Measurements from ENCODE around the gene TMIGD2. TPM values are rescaled to one million over a fixed set of nuclear protein-coding genes. Genes with fewer than 3 reads are reported as not detected.

TMIGD2 gene
- total RNA-seq, 6 experiments from 2014 or later: 0.24 to 0.32 TPM; not detected in 4

DNA sequence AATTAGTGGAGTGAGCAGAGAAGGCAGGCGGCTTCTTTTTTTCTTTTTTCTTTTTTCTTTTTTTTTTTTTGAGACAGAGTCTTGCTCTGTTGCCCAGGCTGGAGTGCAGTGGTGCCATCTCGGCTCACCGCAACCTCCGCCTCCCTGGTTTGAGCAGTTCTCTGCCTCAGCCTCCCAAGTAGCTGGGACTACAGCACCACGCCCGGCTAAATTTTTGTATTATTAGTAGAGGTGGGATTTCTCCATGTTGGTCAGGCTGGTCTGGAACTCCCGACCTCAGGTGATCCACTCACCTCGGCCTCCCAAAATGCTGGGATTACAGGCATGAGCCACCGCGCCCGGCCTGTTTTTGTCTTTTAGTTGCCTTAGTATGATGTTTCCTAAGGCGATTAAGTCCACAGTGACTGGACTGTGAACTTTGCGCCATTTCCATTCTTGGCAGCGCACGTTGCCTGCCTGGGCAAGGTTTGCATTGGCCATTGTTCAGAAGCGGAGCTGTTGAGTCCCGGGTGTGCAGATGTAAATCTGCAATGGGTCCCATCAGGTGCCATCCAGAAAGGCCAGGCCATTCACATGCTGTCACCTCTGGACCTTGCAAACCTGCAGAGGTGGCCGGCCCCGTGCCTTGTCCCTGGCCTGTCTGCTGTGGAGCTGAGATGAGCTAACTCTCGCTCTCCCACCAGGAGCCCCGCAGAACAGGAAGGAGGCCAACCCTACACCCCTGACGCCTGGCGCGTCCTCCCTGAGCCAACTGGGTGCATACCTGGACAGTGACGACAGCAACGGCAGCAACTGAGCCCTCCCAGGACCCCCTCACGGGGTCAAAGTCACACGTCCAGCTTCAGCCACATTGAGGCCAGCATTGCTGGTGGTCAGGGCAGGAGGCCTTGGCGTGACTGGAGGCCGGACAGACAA, 34.0 kb downstream of the TMIGD2 start:
- no peaks in the 10 kb centered on the region for H3K9me3 ChIP-seq
- 26% methylated on average over 20 of the region's 30 CpGs for WGBS (ENCODE audit: insufficient coverage, low coverage, low lambda C conversion rate, missing lambda C conversion rate)
- no peaks in the 10 kb centered on the region for H3K27me3 ChIP-seq
- intact Hi-C loops (cut with DNase I): loop anchor here in 1 of 2 donors (5.0 to 10.0 kb wide), 2 partner anchors 94 to 227 kb away; no protein-coding TSS in a partner anchor
- H3K27ac ChIP-seq: peak overlapping the region; percentile 69 to 94 (median 70)
- peak; percentile 83 to 95 (median 92) for DNase-seq
- H3K36me3 ChIP-seq: peaks cover 0 to 28% (median 2%) of the 10 kb centered on the region in 4 donors
- peak; percentile 57 for TF ChIP-seq POLR2A (IDR thresholded peaks at IDR 0.05)
- TF ChIP-seq, protein P1, sequence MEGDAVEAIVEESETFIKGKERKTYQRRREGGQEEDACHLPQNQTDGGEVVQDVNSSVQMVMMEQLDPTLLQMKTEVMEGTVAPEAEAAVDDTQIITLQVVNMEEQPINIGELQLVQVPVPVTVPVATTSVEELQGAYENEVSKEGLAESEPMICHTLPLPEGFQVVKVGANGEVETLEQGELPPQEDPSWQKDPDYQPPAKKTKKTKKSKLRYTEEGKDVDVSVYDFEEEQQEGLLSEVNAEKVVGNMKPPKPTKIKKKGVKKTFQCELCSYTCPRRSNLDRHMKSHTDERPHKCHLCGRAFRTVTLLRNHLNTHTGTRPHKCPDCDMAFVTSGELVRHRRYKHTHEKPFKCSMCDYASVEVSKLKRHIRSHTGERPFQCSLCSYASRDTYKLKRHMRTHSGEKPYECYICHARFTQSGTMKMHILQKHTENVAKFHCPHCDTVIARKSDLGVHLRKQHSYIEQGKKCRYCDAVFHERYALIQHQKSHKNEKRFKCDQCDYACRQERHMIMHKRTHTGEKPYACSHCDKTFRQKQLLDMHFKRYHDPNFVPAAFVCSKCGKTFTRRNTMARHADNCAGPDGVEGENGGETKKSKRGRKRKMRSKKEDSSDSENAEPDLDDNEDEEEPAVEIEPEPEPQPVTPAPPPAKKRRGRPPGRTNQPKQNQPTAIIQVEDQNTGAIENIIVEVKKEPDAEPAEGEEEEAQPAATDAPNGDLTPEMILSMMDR (IDR thresholded peaks at IDR 0.05): peak in 2 of 4 donors; percentile 3 to 24
- peak overlapping the region in 2 of 3 donors; percentile 9 for H3K4me3 ChIP-seq
- peaks cover 0 to 21% (median 8%) of the 10 kb centered on the region in 4 donors for H3K4me1 ChIP-seq
- peak; percentile 79 to 89 (median 88) for ATAC-seq

DNA sequence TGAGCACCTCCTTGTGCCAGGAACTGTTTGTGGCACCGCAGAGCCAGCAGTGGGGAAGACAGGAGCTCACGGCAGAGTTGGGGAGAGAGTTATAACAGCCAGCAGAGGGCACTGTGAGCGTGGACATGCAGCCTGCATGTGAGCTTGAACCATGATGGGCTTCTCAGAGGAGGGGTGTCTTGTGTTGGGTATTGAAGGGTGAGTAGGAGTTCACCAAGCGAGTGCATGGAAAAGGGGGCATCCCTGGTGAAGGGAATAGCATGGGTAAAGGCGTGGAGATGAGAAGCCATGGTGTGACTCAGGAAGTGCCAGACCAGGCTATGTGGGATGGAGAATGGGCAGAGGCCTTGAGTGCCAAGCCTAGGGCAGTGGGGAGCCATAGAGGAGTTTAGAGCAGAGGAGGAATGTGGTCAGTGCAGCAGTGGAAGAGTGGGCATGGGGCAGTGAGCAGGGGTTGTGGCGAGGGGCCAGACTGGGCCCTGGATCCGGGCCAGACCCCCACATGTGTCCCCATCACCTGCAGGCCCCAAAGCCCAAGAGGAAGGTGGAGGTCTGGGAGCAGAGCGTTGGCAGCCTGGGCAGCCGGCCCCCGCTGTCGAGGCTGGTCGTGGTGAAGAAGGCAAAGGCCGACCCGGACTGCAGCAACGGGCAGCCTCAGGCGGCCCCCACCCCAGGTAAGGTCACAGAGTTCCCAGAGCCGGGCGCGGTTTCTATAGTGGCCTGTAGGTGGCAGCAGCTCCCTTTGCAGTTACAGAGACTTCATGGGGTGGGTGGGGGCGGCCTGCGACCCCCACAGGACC, 34.9 kb downstream of the TMIGD2 start:
- peak; percentile 62 to 69 (median 65) for ATAC-seq
- 27% methylated on average over 13 of the region's 21 CpGs for WGBS (ENCODE audit: insufficient coverage, low coverage, low lambda C conversion rate, missing lambda C conversion rate)
- Histone ChIP-seq H3K4me3 (peak overlapping the region in 2 of 3 donors; percentile 9), H3K36me3 (peaks cover 0 to 36% (median 4%) of the 10 kb centered on the region in 4 donors), H3K27me3 (no peaks in the 10 kb centered on the region), H3K9me3 (no peaks in the 10 kb centered on the region), H3K4me1 (peaks cover 0 to 21% (median 8%) of the 10 kb centered on the region in 4 donors), H3K27ac (peak overlapping the region; percentile 69 to 94 (median 70))
- peak; percentile 62 to 77 (median 76) for DNase-seq
- TF ChIP-seq, protein P1 (IDR thresholded peaks at IDR 0.05): peak; percentile 75 to 88 (median 81)
- TF ChIP-seq POLR2A (IDR thresholded peaks at IDR 0.05): no peak
- intact Hi-C loops (cut with DNase I): loop anchor here in 1 of 2 donors (5.0 to 10.0 kb wide), 2 partner anchors 95 to 228 kb away; no protein-coding TSS in a partner anchor

DNA sequence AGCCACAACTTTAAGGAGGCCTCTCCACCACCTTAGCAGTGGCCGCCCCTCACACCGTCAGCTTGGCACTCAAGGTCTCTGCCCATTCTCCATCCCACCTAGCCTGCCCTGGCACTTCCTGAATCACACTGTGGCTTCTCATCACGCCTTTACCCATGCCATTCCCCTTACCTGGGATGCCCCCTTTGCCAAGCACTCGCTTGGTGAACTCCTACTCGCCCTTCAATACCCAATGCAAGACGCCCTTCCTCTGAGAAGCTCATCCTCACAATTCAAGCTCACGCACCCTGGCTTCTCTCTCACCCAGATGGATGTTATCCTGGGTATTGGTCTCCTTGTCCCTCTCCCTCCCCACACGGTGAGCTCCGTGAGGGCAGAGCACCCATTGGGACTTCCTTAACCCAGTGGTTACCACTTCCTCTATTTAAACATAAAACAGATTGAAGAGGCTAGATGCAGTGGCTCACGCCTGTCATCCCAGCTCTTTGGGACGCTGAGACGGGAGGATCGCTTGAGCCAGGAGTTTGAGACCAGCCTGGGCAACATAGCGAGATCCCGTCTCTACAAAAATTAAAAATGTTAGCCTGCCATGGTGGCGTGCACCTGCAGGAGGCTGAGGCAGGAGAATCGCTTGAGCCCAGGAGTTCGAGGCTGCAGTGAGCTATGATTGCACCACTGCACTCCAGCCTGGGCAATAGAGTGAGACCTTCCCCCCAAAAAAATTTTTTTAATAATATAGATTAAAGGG, 35.8 kb downstream of the TMIGD2 start:
- no peak for DNase-seq
- TF ChIP-seq POLR2A (IDR thresholded peaks at IDR 0.05): no peak
- TF ChIP-seq, protein P1 (IDR thresholded peaks at IDR 0.05): no peak
- intact Hi-C loops (cut with DNase I): loop anchor here in 1 of 2 donors (5.0 to 10.0 kb wide), 2 partner anchors 96 to 228 kb away; no protein-coding TSS in a partner anchor
- H3K9me3 ChIP-seq: no peaks in the 10 kb centered on the region
- H3K4me3 ChIP-seq: no peak overlapping the region
- peaks cover 0 to 40% (median 4%) of the 10 kb centered on the region in 4 donors for H3K36me3 ChIP-seq
- ATAC-seq: no peak
- peaks cover 0 to 21% (median 8%) of the 10 kb centered on the region in 4 donors for H3K4me1 ChIP-seq
- 66% methylated on average over 13 of the region's 18 CpGs for WGBS (ENCODE audit: insufficient coverage, low coverage, low lambda C conversion rate, missing lambda C conversion rate)
- H3K27me3 ChIP-seq: no peaks in the 10 kb centered on the region
- no peak overlapping the region for H3K27ac ChIP-seq

All from right lobe of liver (tissue), 6 donors.